DND-41 (cell line): ENCODE measurements around the gene SEMA4A.
A peak's percentile ranks its signal among the peaks of the same experiment; 100 is the strongest.

ENCODE experiments used
- ATAC-seq: fragments of 200-7000 bp; cut with Tn5 transposase; 3 replicates; pipeline ENCODE4 v1.9.1; 2021; ENCODE audit warnings: low read depth; ENCODE audit not compliant: insufficient read depth
- DNase-seq: peaks from one replicate; pipeline ENCODE4 v3.0.0-alpha.2; 2020
- H2AFZ ChIP-seq: 2 replicates; pipeline ENCODE4 v1.6.0; 2012; ENCODE audit warnings: low read depth, low read length
- H3K27ac ChIP-seq: 2 replicates; pipeline ENCODE4 v1.5.1; 2012; ENCODE audit warnings: low read length, inconsistent platforms
- H3K27me3 ChIP-seq: fragments of 200-600 bp; sonication (generic); 2 replicates; pipeline ENCODE4 v1.6.0; 2012; ENCODE audit warnings: low read length, mild to moderate bottlenecking, inconsistent platforms; ENCODE audit not compliant: insufficient read depth, poor library complexity
- H3K36me3 ChIP-seq: 2 replicates; pipeline ENCODE4 v1.5.1; 2012; ENCODE audit warnings: low read length, inconsistent platforms; ENCODE audit not compliant: insufficient read depth
- H3K4me1 ChIP-seq: 2 replicates; pipeline ENCODE4 v1.5.1; 2012; ENCODE audit warnings: mild to moderate bottlenecking, low read length; ENCODE audit not compliant: insufficient read depth
- H3K4me2 ChIP-seq: 2 replicates; pipeline ENCODE4 v1.6.0; 2012; ENCODE audit warnings: mild to moderate bottlenecking, moderate library complexity, low read length, inconsistent platforms; ENCODE audit not compliant: insufficient read depth
- H3K4me3 ChIP-seq, 2 experiments: fragments of 200-600 bp in 1 of 2; shearing (Covaris generic) in 1 of 2; 2 replicates each; pipeline ENCODE4 v1.5.1; 2012 to 2016; ENCODE audit warnings: inconsistent platforms in 2 of 2, low read length in 2 of 2, mild to moderate bottlenecking in 2 of 2, low read depth in 1 of 2, moderate library complexity in 1 of 2
- H3K79me2 ChIP-seq: 2 replicates; pipeline ENCODE4 v1.6.0; 2012; ENCODE audit warnings: low read length, inconsistent platforms; ENCODE audit not compliant: insufficient read depth
- H3K9ac ChIP-seq: 2 replicates; pipeline ENCODE4 v1.6.0; 2012; ENCODE audit warnings: low read depth, mild to moderate bottlenecking, inconsistent platforms, low read length, moderate library complexity
- H3K9me3 ChIP-seq: 2 replicates; pipeline ENCODE4 v1.5.1; 2012; ENCODE audit warnings: low read length, moderate library complexity, mild to moderate bottlenecking, inconsistent platforms; ENCODE audit not compliant: insufficient read depth, severe bottlenecking
- H4K20me1 ChIP-seq: 2 replicates; pipeline ENCODE4 v1.6.0; 2012; ENCODE audit warnings: low read length; ENCODE audit not compliant: insufficient read depth
- EZH2 ChIP-seq: IDR thresholded peaks from 3 replicates; pipeline ENCODE4 v1.6.1; 2012; ENCODE audit warnings: borderline replicate concordance, low read depth, mild to moderate bottlenecking, moderate library complexity, low read length, inconsistent platforms; ENCODE audit not compliant: severe bottlenecking
- TF ChIP-seq, protein P1 (sequence below): IDR thresholded peaks from 2 replicates; pipeline ENCODE4 v1.5.1; 2012; ENCODE audit warnings: borderline replicate concordance, low read length, moderate library complexity, mild to moderate bottlenecking; ENCODE audit not compliant: poor library complexity, severe bottlenecking; ENCODE audit errors: extremely low read depth

SEMA4A gene

DNA sequence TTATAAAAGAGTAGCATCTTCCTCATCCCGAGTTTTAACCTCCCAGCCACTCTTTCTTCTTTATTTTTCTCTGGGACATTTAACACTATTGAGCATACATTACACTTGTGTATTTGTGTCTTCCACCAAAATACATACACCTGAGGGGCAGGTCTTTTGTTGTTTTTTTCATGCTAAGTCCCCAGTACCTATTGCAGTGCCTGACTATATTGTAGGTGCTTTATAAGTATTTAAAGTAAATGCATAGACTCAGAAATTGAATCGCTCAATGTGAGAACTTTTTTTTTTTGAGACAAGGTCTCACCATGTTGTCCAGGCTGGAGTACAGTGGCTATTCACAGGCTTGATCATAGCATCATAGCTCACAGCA lies 7.8 kb upstream of the SEMA4A start:
- Histone ChIP-seq H3K4me2 (no peak overlapping the region), H3K4me1 (no peaks in the 10 kb centered on the region)

DNA sequence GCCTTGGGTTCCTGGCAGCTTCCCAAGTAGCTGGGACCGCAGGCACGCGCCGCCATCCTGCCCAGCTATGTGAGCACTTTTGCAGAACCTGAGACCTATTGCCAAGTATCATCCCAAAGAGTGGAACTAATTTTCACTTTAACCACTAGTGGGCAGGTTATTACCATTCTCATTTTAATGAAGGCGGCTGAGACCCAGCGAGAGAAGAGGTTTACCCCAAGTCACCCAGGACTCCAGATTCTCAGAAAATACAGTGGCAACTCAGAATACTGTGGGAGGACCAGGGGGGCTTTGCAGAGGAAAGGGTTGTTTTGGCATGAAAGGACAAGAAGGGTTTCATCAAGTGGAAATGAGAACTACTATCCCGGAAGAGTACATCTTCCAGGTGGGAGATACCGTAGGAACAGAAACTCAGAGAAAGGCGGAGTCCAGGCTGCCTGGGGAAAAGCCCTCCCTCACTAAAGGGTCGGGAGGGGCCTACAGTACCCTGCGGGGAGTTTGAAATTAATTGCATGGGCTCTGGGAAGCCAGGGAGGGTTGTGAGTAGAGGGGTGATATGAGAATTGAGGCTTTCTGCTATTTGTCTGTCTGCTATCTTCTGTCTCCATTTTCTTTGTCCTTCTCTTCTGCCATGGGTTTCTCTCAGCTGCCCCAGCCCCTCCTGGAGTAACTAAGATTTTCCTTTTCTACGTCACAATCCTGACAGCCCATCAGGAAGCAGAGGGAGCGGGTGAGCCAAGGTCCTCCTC lies 7.2 kb upstream of the SEMA4A start:
- no peak overlapping the region for H3K9ac ChIP-seq
- DNase-seq (peak; percentile 40), ATAC-seq (peak; percentile 85)
- H3K27ac ChIP-seq = no peak overlapping the region
- no peak overlapping the region for H3K4me3 ChIP-seq
- no peaks in the 10 kb centered on the region for H3K9me3 ChIP-seq
- no peak overlapping the region for H2AFZ ChIP-seq
- no peaks in the 10 kb centered on the region for H4K20me1 ChIP-seq
- H3K4me1 ChIP-seq = no peaks in the 10 kb centered on the region
- TF ChIP-seq EZH2 = no peak
- TF ChIP-seq, protein P1, sequence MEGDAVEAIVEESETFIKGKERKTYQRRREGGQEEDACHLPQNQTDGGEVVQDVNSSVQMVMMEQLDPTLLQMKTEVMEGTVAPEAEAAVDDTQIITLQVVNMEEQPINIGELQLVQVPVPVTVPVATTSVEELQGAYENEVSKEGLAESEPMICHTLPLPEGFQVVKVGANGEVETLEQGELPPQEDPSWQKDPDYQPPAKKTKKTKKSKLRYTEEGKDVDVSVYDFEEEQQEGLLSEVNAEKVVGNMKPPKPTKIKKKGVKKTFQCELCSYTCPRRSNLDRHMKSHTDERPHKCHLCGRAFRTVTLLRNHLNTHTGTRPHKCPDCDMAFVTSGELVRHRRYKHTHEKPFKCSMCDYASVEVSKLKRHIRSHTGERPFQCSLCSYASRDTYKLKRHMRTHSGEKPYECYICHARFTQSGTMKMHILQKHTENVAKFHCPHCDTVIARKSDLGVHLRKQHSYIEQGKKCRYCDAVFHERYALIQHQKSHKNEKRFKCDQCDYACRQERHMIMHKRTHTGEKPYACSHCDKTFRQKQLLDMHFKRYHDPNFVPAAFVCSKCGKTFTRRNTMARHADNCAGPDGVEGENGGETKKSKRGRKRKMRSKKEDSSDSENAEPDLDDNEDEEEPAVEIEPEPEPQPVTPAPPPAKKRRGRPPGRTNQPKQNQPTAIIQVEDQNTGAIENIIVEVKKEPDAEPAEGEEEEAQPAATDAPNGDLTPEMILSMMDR = peak; percentile 68
- no peak overlapping the region for H3K4me2 ChIP-seq
- no peaks in the 10 kb centered on the region for H3K79me2 ChIP-seq
- no peaks in the 10 kb centered on the region for H3K36me3 ChIP-seq
- peaks cover 5% of the 10 kb centered on the region for H3K27me3 ChIP-seq

More for the DNA sequence above, 7.8 kb upstream of the SEMA4A start:
- H3K27ac ChIP-seq = no peak overlapping the region
- peaks cover 5% of the 10 kb centered on the region for H3K27me3 ChIP-seq
- no peaks in the 10 kb centered on the region for H3K9me3 ChIP-seq
- H3K36me3 ChIP-seq = no peaks in the 10 kb centered on the region
- ATAC-seq = no peak
- no peak overlapping the region for H3K4me3 ChIP-seq
- H4K20me1 ChIP-seq = no peaks in the 10 kb centered on the region
- H3K79me2 ChIP-seq = no peaks in the 10 kb centered on the region
- TF ChIP-seq, protein P1 = no peak
- no peak for TF ChIP-seq EZH2
- no peak overlapping the region for H3K9ac ChIP-seq
- DNase-seq = no peak
- no peak overlapping the region for H2AFZ ChIP-seq

- Histone ChIP-seq H3K9ac (no peak overlapping the region), H3K4me1 (no peaks in the 10 kb centered on the region), H3K4me3 (no peak overlapping the region), H2AFZ (no peak overlapping the region), H3K9me3 (no peaks in the 10 kb centered on the region), H3K79me2 (no peaks in the 10 kb centered on the region), H3K4me2 (no peak overlapping the region), H3K27me3 (peaks cover 5% of the 10 kb centered on the region), H3K27ac (no peak overlapping the region), H3K36me3 (no peaks in the 10 kb centered on the region), H4K20me1 (no peaks in the 10 kb centered on the region)
- ATAC-seq = no peak
- TF ChIP-seq EZH2 = no peak
- TF ChIP-seq, protein P1 = no peak
- DNase-seq = no peak
Measured at GRCh38 chr1:156146769-156147405, 6.5 kb upstream of the SEMA4A start.
